Spinal cord (tissue), 10 donors: ENCODE results near the gene LCE2C. TPM values are rescaled to one million over a fixed set of nuclear protein-coding genes. Genes with fewer than 3 reads are reported as not detected.
"Not testable (repeated sequence)": the region's sequence is repeated elsewhere in the genome, so short reads cannot be mapped to it uniquely, and the experiment has no call there.

Experiments
- DNase-seq, 6 donors: peaks; one replicate each; pipeline versions ENCODE4 v3.0.0 to v3.0.0-alpha.2; 2013 to 2015; ENCODE audit warnings: low spot score in 6 of 6, low read depth in 4 of 6
- H3K27ac ChIP-seq: one replicate; pipeline ENCODE4 v1.5.1; 2013; ENCODE audit warnings: low read depth, low read length, control low read depth
- H3K27me3 ChIP-seq: one replicate; pipeline ENCODE4 v1.6.1; 2013; ENCODE audit warnings: low read length; ENCODE audit not compliant: control insufficient read depth, insufficient read depth
- H3K36me3 ChIP-seq: one replicate; pipeline ENCODE4 v1.6.1; 2013; ENCODE audit warnings: low read length; ENCODE audit not compliant: control insufficient read depth, insufficient read depth
- H3K4me1 ChIP-seq: one replicate; pipeline ENCODE4 v1.6.1; 2013; ENCODE audit warnings: low read length; ENCODE audit not compliant: control insufficient read depth, insufficient read depth
- H3K4me3 ChIP-seq: one replicate; pipeline ENCODE4 v1.5.1; 2013; ENCODE audit warnings: low read depth, low read length, control low read depth
- H3K9me3 ChIP-seq: one replicate; pipeline ENCODE4 v1.6.1; 2013; ENCODE audit warnings: low read length; ENCODE audit not compliant: control insufficient read depth, insufficient read depth
- WGBS: methylation state at CpG from one replicate; pipeline ENCODE4 v1.1.5; 2013; ENCODE audit warnings: missing lambda C conversion rate; ENCODE audit not compliant: insufficient coverage; 5-methylcytosine and 5-hydroxymethylcytosine counted together
- long read RNA-seq, 4 donors: transcript quantifications; one replicate each; lab custom pipeline, GENCODE V29; 2026
- polyA plus RNA-seq, 2 donors: library from polyadenylated mRNA; unstranded; fragments of 120-200 nt; gene quantifications; one replicate each; pipeline ENCODE4 v1.2.1, GENCODE V29; 2013; ENCODE audit not compliant: insufficient read length in 2 of 2
- total RNA-seq, 2 donors: library from RNA; depleted of rRNA in 1 of 2; stranded (reverse); fragments of 120-200 nt in 1 of 2; fragments of >200 nt in 1 of 2; gene quantifications; one replicate each; pipeline versions ENCODE4 v1.2.3 to v1.2.4, GENCODE V29; 2013 to 2014
- donor health status: healthy.

Gene LCE2C
- not detected for total RNA-seq
- not detected for polyA plus RNA-seq
- long read RNA-seq, donor 1: 0 reads
- long read RNA-seq, donor 2: 0 reads
- long read RNA-seq, donor 3: 0 reads
- long read RNA-seq, donor 4: 0 reads

- H3K36me3 ChIP-seq, H3K27ac ChIP-seq, H3K4me3 ChIP-seq, H3K9me3 ChIP-seq, H3K4me1 ChIP-seq, H3K27me3 ChIP-seq, DNase-seq: not testable (repeated sequence)
- no CpG with 5 or more reads among the region's 3 CpGs for WGBS
These were observed at the start of gene LCE2C for GRCh38 chr1:152674983-152675382. TSS of gene LCE2C (plus strand) at chr1:152675279. CDS start at chr1:152676016, 737 bp downstream.

GRCh38 chr1:152626744-152627143, 48.3 kb upstream of the LCE2C start:
- WGBS: no CpG with 5 or more reads among the region's 1 CpG
- no peaks in the 10 kb centered on the region for H3K36me3 ChIP-seq
- no peaks in the 10 kb centered on the region for H3K27me3 ChIP-seq
- no peaks in the 10 kb centered on the region for H3K4me1 ChIP-seq
- peaks cover 2% of the 10 kb centered on the region for H3K9me3 ChIP-seq
- DNase-seq: no peak
- H3K4me3 ChIP-seq: no peak overlapping the region
- no peak overlapping the region for H3K27ac ChIP-seq

GRCh38 chr1:152630596-152630995, 44.5 kb upstream of the LCE2C start:
- no peaks in the 10 kb centered on the region for H3K36me3 ChIP-seq
- no peak for DNase-seq

GRCh38 chr1:152640351-152640750, 34.7 kb upstream of the LCE2C start:
- no peak for DNase-seq
- H3K4me1 ChIP-seq: no peaks in the 10 kb centered on the region
- H3K36me3 ChIP-seq: no peaks in the 10 kb centered on the region
- H3K4me3 ChIP-seq: no peak overlapping the region
- no peak overlapping the region for H3K27ac ChIP-seq
- H3K9me3 ChIP-seq: no peaks in the 10 kb centered on the region
- WGBS: 100% methylated on average over 1 of the region's 1 CpG
- no peaks in the 10 kb centered on the region for H3K27me3 ChIP-seq

More at GRCh38 chr1:152630596-152630995, 44.5 kb upstream of the LCE2C start:
- WGBS: 93% methylated on average over 1 of the region's 3 CpGs
- Histone ChIP-seq H3K9me3 (peaks cover 2% of the 10 kb centered on the region), H3K27me3 (no peaks in the 10 kb centered on the region), H3K4me1 (no peaks in the 10 kb centered on the region), H3K27ac (no peak overlapping the region), H3K4me3 (no peak overlapping the region)

- no peak overlapping the region for H3K4me3 ChIP-seq
- no peak overlapping the region for H3K27ac ChIP-seq
- H3K4me1 ChIP-seq: no peaks in the 10 kb centered on the region
- H3K9me3 ChIP-seq: no peaks in the 10 kb centered on the region
- DNase-seq: no peak
- 60% methylated on average over 2 of the region's 3 CpGs for WGBS
- H3K36me3 ChIP-seq: no peaks in the 10 kb centered on the region
- no peaks in the 10 kb centered on the region for H3K27me3 ChIP-seq
These were observed 31.1 kb upstream of the LCE2C start for GRCh38 chr1:152643945-152644344.

GRCh38 chr1:152645146-152645545, 29.9 kb upstream of the LCE2C start:
- 68% methylated on average over 2 of the region's 3 CpGs for WGBS
- Histone ChIP-seq H3K27me3 (no peaks in the 10 kb centered on the region), H3K9me3 (no peaks in the 10 kb centered on the region), H3K4me1 (no peaks in the 10 kb centered on the region), H3K36me3 (no peaks in the 10 kb centered on the region), H3K27ac (no peak overlapping the region), H3K4me3 (no peak overlapping the region)
- no peak for DNase-seq

- Histone ChIP-seq H3K27me3 (no peaks in the 10 kb centered on the region), H3K4me3 (no peak overlapping the region), H3K9me3 (no peaks in the 10 kb centered on the region), H3K36me3 (no peaks in the 10 kb centered on the region), H3K4me1 (no peaks in the 10 kb centered on the region), H3K27ac (no peak overlapping the region)
- no peak for DNase-seq
These were observed 28.4 kb upstream of the LCE2C start for GRCh38 chr1:152646656-152647055.

GRCh38 chr1:152654110-152654509, 21.0 kb upstream of the LCE2C start:
- 53% methylated on average over 2 of the region's 10 CpGs for WGBS
- no peaks in the 10 kb centered on the region for H3K9me3 ChIP-seq
- no peaks in the 10 kb centered on the region for H3K27me3 ChIP-seq
- no peaks in the 10 kb centered on the region for H3K36me3 ChIP-seq
- H3K4me3 ChIP-seq: no peak overlapping the region
- H3K4me1 ChIP-seq: no peaks in the 10 kb centered on the region
- DNase-seq: peak; percentile 19 to 89 (median 48)
- H3K27ac ChIP-seq: no peak overlapping the region

- Histone ChIP-seq H3K4me1 (no peaks in the 10 kb centered on the region), H3K27me3 (no peaks in the 10 kb centered on the region), H3K36me3 (no peaks in the 10 kb centered on the region), H3K4me3 (no peak overlapping the region), H3K27ac (no peak overlapping the region), H3K9me3 (no peaks in the 10 kb centered on the region)
- no peak for DNase-seq
- 60% methylated on average over 1 of the region's 2 CpGs for WGBS
These were observed 18.6 kb upstream of the LCE2C start for GRCh38 chr1:152656459-152656858.

- H3K9me3 ChIP-seq: no peaks in the 10 kb centered on the region
- WGBS: 75% methylated on average over 2 of the region's 4 CpGs
- H3K27me3 ChIP-seq: no peaks in the 10 kb centered on the region
- H3K4me3 ChIP-seq: no peak overlapping the region
- DNase-seq: no peak
- H3K27ac ChIP-seq: no peak overlapping the region
- H3K4me1 ChIP-seq: no peaks in the 10 kb centered on the region
- no peaks in the 10 kb centered on the region for H3K36me3 ChIP-seq
These were observed 17.4 kb upstream of the LCE2C start for GRCh38 chr1:152657677-152658076.
